ENCODE measurements around the gene PCP2.

Gene PCP2

DNA sequence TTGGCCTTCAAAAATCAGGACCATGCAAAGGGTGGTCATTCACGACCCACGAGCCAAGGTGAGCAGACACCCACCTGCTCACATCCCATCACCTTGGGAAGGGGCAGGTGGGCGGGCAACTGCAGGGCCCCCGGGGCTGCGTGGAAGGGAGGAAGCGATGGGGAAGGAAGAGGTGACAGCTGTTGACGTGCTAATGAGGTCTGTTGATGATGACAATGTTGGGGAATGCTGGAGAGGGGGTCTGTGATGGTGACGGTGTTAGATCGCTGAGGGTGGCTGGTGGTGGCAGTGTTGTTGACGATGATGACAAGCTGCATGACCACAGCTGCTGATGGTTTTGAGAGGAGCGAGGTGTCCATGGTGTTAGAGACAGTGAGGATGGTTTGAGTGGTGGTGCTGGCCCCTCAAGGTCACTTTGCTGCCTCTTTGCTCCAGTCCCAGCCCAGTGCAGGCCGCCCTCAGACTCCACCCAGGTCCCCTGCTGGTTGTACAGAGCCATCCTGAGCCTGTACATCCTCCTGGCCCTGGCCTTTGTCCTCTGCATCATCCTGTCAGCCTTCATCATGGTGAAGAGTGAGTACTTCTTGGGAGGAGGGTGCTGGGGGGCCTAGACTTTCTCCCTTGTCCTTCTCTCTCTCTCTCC, 44.3 kb upstream of the PCP2 start:
- DNase-seq (ENCODE audit: extremely low read depth, low read depth), result no peak

DNA sequence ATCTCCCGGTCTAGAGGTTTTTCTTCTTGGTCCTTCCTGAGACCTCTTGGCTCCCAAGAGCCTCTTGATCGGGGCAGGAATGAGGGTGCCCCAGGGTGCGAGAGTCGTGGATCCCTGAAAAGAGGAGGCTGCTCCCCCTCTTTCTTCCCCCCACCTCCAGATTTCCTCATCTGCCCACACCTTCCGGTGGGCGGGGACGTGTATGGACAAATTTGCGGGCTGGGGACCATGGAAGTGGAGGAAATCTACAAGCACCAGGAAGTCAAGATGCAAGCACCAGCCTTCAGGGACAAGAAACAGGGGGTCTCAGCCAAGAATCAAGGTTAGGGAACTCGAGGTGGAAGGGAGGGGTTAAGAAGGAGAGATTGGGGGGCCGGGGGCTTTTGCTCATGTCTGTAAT, 43.3 kb upstream of the PCP2 start, which contains the start of gene MCEMP1:
MCEMP1 (plus strand) TSS at position 237 of the 400 bp plus-strand sequence; CDS start at position 268, 31 bp downstream.
- TF ChIP-seq, protein P1, sequence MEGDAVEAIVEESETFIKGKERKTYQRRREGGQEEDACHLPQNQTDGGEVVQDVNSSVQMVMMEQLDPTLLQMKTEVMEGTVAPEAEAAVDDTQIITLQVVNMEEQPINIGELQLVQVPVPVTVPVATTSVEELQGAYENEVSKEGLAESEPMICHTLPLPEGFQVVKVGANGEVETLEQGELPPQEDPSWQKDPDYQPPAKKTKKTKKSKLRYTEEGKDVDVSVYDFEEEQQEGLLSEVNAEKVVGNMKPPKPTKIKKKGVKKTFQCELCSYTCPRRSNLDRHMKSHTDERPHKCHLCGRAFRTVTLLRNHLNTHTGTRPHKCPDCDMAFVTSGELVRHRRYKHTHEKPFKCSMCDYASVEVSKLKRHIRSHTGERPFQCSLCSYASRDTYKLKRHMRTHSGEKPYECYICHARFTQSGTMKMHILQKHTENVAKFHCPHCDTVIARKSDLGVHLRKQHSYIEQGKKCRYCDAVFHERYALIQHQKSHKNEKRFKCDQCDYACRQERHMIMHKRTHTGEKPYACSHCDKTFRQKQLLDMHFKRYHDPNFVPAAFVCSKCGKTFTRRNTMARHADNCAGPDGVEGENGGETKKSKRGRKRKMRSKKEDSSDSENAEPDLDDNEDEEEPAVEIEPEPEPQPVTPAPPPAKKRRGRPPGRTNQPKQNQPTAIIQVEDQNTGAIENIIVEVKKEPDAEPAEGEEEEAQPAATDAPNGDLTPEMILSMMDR (IDR thresholded peaks at IDR 0.05; ENCODE audit: low read depth, low read length), result no peak
- no peak for DNase-seq (ENCODE audit: extremely low read depth, low read depth)

More for the DNA sequence above, 44.3 kb upstream of the PCP2 start:
- TF ChIP-seq, protein P1 (IDR thresholded peaks at IDR 0.05; ENCODE audit: low read depth, low read length), result no peak

DNA sequence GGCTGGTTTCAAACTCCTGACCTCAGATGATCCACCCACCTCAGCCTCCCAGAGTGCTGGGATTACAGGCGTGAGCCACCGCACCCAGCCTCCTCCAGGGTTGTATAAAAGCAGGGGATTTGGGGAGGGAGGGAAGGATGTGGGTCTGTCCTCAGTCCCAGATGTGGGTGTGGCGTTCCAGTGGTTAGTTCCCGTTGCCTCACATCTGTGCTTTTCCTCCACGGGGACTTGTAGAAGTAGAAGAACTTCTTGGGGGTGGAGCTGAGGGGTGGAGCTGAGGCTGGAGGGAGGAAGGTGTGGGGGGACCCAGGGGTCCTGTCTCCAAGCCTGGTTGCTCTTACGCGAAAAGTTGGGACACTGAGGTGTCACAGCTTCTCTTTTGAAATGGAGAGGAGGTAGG, 42.9 kb upstream of the PCP2 start:
- DNase-seq (ENCODE audit: extremely low read depth, low read depth), result no peak
- TF ChIP-seq, protein P1 (IDR thresholded peaks at IDR 0.05; ENCODE audit: low read depth, low read length), result no peak

DNA sequence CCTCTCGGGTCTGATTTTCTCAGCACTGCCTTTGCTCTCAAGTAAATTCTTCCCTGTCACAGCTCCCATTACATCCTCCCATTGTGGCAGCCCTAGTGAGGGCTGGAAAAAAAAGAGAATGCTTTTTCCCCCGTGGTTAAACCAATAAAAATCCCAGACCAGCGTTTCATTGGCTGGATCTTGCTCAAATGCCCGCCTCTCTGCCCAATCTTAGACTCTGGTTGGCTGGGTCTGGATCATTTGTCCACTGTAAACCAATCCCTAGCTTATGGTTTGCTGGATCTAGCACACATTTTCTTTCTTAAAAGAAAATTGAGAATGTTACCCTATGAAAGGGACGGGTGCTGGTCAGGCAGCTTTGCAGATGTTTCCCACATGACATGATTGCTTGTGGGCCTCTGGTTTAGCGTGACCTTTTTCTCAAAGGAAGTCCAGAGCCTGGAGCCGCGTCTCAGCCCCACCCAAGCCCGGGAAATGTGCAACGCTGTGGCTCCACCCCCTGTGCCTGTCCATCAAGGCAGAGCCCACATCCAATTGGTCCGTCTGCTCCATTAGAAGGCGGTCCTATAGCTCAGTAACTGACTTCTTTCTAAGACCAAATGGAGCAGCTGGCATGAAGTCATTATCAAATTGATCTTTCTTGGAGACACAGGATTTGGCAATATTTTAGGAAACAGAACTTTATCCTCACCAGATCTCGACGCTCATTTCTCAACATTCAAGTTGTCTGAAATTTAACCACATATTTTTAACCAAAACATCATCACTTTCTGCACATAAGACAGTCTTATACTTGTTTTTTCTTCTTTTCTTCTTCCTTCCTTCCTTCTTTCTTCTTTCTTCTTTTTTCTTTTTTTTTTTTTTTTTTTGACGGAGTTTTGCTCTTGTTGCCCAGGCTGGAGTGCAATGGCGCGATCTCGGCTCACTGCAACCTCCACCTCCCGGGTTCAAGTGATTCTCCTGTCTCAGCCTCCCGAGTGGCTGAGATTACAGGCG, 40.8 kb upstream of the PCP2 start:
- peak; percentile 41 for DNase-seq (ENCODE audit: extremely low read depth, low read depth)

DNA sequence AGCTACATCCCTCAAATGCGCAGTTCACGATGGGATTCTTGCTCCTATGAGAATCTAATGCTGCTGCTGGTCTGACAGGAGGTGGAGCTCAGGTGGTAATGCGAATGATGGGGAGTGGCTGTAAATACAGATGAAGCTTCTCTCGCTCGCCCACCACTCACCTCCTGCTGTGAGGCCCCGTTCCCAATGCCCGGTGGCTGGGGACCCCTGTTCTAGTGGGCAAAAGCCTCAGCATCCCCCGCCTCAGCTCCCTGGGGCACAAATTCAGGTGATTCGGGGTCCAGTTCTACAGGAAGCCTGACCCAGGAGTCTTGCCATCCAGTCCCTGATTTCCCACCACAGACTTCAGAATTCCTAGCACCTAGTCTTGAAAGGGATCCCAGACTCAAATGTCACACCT, 39.0 kb upstream of the PCP2 start:
- DNase-seq (ENCODE audit: extremely low read depth, low read depth), result no peak
- TF ChIP-seq, protein P1 (IDR thresholded peaks at IDR 0.05; ENCODE audit: low read depth, low read length), result no peak

More for the DNA sequence above, 40.8 kb upstream of the PCP2 start:
- TF ChIP-seq, protein P1 (IDR thresholded peaks at IDR 0.05; ENCODE audit: low read depth, low read length), result no peak

DNA sequence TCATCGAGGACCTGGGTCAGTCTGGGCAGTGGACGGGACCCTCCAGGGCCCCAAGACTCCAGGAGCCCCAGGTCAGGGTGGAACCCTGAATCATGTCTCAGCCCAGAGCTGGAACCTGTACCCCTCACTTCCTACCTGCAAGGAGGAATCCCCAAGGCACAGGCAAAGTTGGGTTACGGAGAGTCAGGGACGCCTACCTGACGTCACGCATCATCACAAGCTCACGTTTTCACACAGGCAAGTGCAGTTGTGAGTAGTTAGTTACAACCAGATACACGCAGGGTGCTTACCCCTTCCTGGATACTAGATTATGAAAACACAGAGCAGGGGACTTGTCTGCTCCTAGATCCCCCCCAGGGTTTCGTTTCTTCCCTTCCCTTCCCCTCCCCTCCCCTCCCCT, 37.3 kb upstream of the PCP2 start:
- TF ChIP-seq, protein P1 (IDR thresholded peaks at IDR 0.05; ENCODE audit: low read depth, low read length), result no peak
- DNase-seq (ENCODE audit: extremely low read depth, low read depth), result no peak
